Neutrophil (primary cell): ENCODE measurements around the gene KCNRG.
"Not testable (repeated sequence)": the region's sequence is repeated elsewhere in the genome, so short reads cannot be mapped to it uniquely, and the experiment has no call there.

Source experiments
- H3K27ac ChIP-seq: fragments of 200-600 bp; sonication (generic); 2 replicates; pipeline ENCODE4 v1.5.1; 2016; ENCODE audit warnings: mild to moderate bottlenecking, moderate library complexity
- H3K27me3 ChIP-seq: fragments of 200-600 bp; sonication (generic); 2 replicates; pipeline ENCODE4 v1.6.0; 2016; ENCODE audit warnings: mild to moderate bottlenecking
- H3K36me3 ChIP-seq: fragments of 200-600 bp; sonication (generic); 2 replicates; pipeline ENCODE4 v1.5.1; 2017
- H3K4me1 ChIP-seq, 2 experiments: fragments of 200-600 bp in 1 of 2; sonication (generic) in 1 of 2; 1 replicate in 1 of 2; 2 replicates in 1 of 2; pipeline versions ENCODE4 v1.5.1 to v1.6.1; 2013 to 2016; ENCODE audit warnings: low read depth in 1 of 2, low read length in 1 of 2, mild to moderate bottlenecking in 1 of 2, moderate library complexity in 1 of 2; ENCODE audit not compliant: control insufficient read depth in 1 of 2, insufficient read depth in 1 of 2
- H3K4me3 ChIP-seq, 2 experiments: fragments of 200-600 bp in 1 of 2; sonication (generic) in 1 of 2; 1 replicate in 1 of 2; 2 replicates in 1 of 2; pipeline ENCODE4 v1.5.1; 2013 to 2016; ENCODE audit warnings: low read depth in 1 of 2, low read length in 1 of 2, mild to moderate bottlenecking in 1 of 2, moderate library complexity in 1 of 2
- H3K9me3 ChIP-seq: fragments of 200-600 bp; sonication (generic); 2 replicates; pipeline ENCODE4 v1.5.1; 2016
- CTCF ChIP-seq: fragments of 200-600 bp; sonication (generic); IDR thresholded peaks from 2 replicates; pipeline ENCODE4 v1.5.1; 2016; ENCODE audit warnings: antibody characterized with exemption

The KCNRG gene

GRCh38 chr13:50053844-50054243 is 38.6 kb downstream of the KCNRG start:
- H3K27me3 ChIP-seq = no peaks in the 10 kb centered on the region
- H3K4me1 ChIP-seq = no peaks in the 10 kb centered on the region
- no peaks in the 10 kb centered on the region for H3K9me3 ChIP-seq
- H3K27ac ChIP-seq = no peak overlapping the region
- H3K36me3 ChIP-seq = peaks cover 7% of the 10 kb centered on the region
- H3K4me3 ChIP-seq = no peak overlapping the region
- no peak for TF ChIP-seq CTCF

- Histone ChIP-seq H3K36me3 (peaks cover 11% of the 10 kb centered on the region), H3K4me3 (no peak overlapping the region), H3K27me3 (no peaks in the 10 kb centered on the region), H3K27ac (peak overlapping the region; percentile 22), H3K9me3 (no peaks in the 10 kb centered on the region), H3K4me1 (no peaks in the 10 kb centered on the region)
- TF ChIP-seq CTCF = no peak
Observed at GRCh38 chr13:50055454-50055853, 40.2 kb downstream of the KCNRG start.

GRCh38 chr13:50060718-50061117 is 45.5 kb downstream of the KCNRG start:
- Histone ChIP-seq H3K27me3 (no peaks in the 10 kb centered on the region), H3K36me3 (peaks cover 34% of the 10 kb centered on the region), H3K9me3 (no peaks in the 10 kb centered on the region), H3K27ac (peak overlapping the region; percentile 22), H3K4me1 (no peaks in the 10 kb centered on the region), H3K4me3 (no peak overlapping the region)
- TF ChIP-seq CTCF = no peak

- H3K27ac ChIP-seq, H3K27me3 ChIP-seq, H3K9me3 ChIP-seq, H3K4me3 ChIP-seq, H3K4me1 ChIP-seq: not testable (repeated sequence)
- H3K36me3 ChIP-seq = peaks cover 48% of the 10 kb centered on the region
Observed at GRCh38 chr13:50062336-50062735, 47.1 kb downstream of the KCNRG start.

GRCh38 chr13:50065712-50066111 is 50.5 kb downstream of the KCNRG start:
- TF ChIP-seq CTCF = no peak
- H3K4me1 ChIP-seq = peaks cover 11 to 18% of the 10 kb centered on the region in 2 experiments
- H3K9me3 ChIP-seq = no peaks in the 10 kb centered on the region
- no peaks in the 10 kb centered on the region for H3K27me3 ChIP-seq
- no peak overlapping the region for H3K4me3 ChIP-seq
- peaks cover 51% of the 10 kb centered on the region for H3K36me3 ChIP-seq
- peak overlapping the region; percentile 35 for H3K27ac ChIP-seq

- H3K36me3 ChIP-seq = peaks cover 39% of the 10 kb centered on the region
- no peaks in the 10 kb centered on the region for H3K9me3 ChIP-seq
- H3K4me1 ChIP-seq = peaks cover 11 to 18% of the 10 kb centered on the region in 2 experiments
- no peak overlapping the region for H3K4me3 ChIP-seq
- H3K27ac ChIP-seq = peak overlapping the region; percentile 57
- TF ChIP-seq CTCF = no peak
- H3K27me3 ChIP-seq = no peaks in the 10 kb centered on the region
Observed at GRCh38 chr13:50068508-50068907, 53.3 kb downstream of the KCNRG start.
